ENCODE data around the gene CHST15.

Gene CHST15

GRCh38 chr10:123991611-123992570, 101.5 kb downstream of the CHST15 start:
- H3K4me1 Mint-ChIP-seq (ENCODE audit: low read depth) = peaks cover 10% of the 10 kb centered on the region
- H3K27ac Mint-ChIP-seq = no peak overlapping the region
- H3K4me3 Mint-ChIP-seq = no peak overlapping the region
- H3K36me3 Mint-ChIP-seq (ENCODE audit: low read depth) = no peaks in the 10 kb centered on the region
- H3K27me3 Mint-ChIP-seq = peaks cover 71% of the 10 kb centered on the region
- H3K9me3 Mint-ChIP-seq = no peaks in the 10 kb centered on the region

- no peak overlapping the region for H3K27ac Mint-ChIP-seq
- H3K4me3 Mint-ChIP-seq = peak overlapping the region; percentile 27
- no peaks in the 10 kb centered on the region for H3K36me3 Mint-ChIP-seq (ENCODE audit: low read depth)
- no peaks in the 10 kb centered on the region for H3K9me3 Mint-ChIP-seq
- peaks cover 10% of the 10 kb centered on the region for H3K4me1 Mint-ChIP-seq (ENCODE audit: low read depth)
- peaks cover 64% of the 10 kb centered on the region for H3K27me3 Mint-ChIP-seq
Measured at GRCh38 chr10:123990889-123991288, 102.5 kb downstream of the CHST15 start.

- Mint-ChIP-seq H3K9me3 (peaks cover 3% of the 10 kb centered on the region), H3K4me3 (no peak overlapping the region), H3K27me3 (peaks cover 61% of the 10 kb centered on the region), H3K27ac (no peak overlapping the region), H3K4me1 (ENCODE audit: low read depth) (peaks cover 3% of the 10 kb centered on the region), H3K36me3 (ENCODE audit: low read depth) (no peaks in the 10 kb centered on the region)
Measured at GRCh38 chr10:123988694-123989093, 104.7 kb downstream of the CHST15 start.

- Mint-ChIP-seq H3K27me3 (peaks cover 59% of the 10 kb centered on the region), H3K4me1 (ENCODE audit: low read depth) (peaks cover 3% of the 10 kb centered on the region), H3K4me3 (no peak overlapping the region), H3K9me3 (peaks cover 3% of the 10 kb centered on the region), H3K27ac (no peak overlapping the region), H3K36me3 (ENCODE audit: low read depth) (no peaks in the 10 kb centered on the region)
Measured at GRCh38 chr10:123986736-123987135, 106.7 kb downstream of the CHST15 start.

GRCh38 chr10:123974406-123974805, 119.0 kb downstream of the CHST15 start:
- H3K36me3 Mint-ChIP-seq (ENCODE audit: low read depth) = no peaks in the 10 kb centered on the region
- no peak overlapping the region for H3K4me3 Mint-ChIP-seq
- no peaks in the 10 kb centered on the region for H3K9me3 Mint-ChIP-seq
- no peaks in the 10 kb centered on the region for H3K4me1 Mint-ChIP-seq (ENCODE audit: low read depth)
- H3K27me3 Mint-ChIP-seq = peaks cover 82% of the 10 kb centered on the region
- no peak overlapping the region for H3K27ac Mint-ChIP-seq

- Mint-ChIP-seq H3K4me1 (ENCODE audit: low read depth) (no peaks in the 10 kb centered on the region), H3K4me3 (no peak overlapping the region), H3K36me3 (ENCODE audit: low read depth) (no peaks in the 10 kb centered on the region), H3K27ac (no peak overlapping the region), H3K27me3 (peaks cover 84% of the 10 kb centered on the region), H3K9me3 (no peaks in the 10 kb centered on the region)
Measured at GRCh38 chr10:123972481-123973401, 120.7 kb downstream of the CHST15 start.

- Mint-ChIP-seq H3K27me3 (peaks cover 78% of the 10 kb centered on the region), H3K36me3 (ENCODE audit: low read depth) (no peaks in the 10 kb centered on the region), H3K4me1 (ENCODE audit: low read depth) (no peaks in the 10 kb centered on the region), H3K9me3 (no peaks in the 10 kb centered on the region), H3K4me3 (no peak overlapping the region), H3K27ac (no peak overlapping the region)
Measured at GRCh38 chr10:123970927-123971286, 122.5 kb downstream of the CHST15 start.

GRCh38 chr10:123970207-123970926, 123.0 kb downstream of the CHST15 start:
- Mint-ChIP-seq H3K4me3 (no peak overlapping the region), H3K27me3 (peaks cover 80% of the 10 kb centered on the region), H3K9me3 (no peaks in the 10 kb centered on the region), H3K27ac (no peak overlapping the region), H3K36me3 (ENCODE audit: low read depth) (no peaks in the 10 kb centered on the region), H3K4me1 (ENCODE audit: low read depth) (no peaks in the 10 kb centered on the region)

GRCh38 chr10:123967626-123968243, 125.7 kb downstream of the CHST15 start:
- H3K27me3 Mint-ChIP-seq = peaks cover 65% of the 10 kb centered on the region
- no peak overlapping the region for H3K4me3 Mint-ChIP-seq
- H3K36me3 Mint-ChIP-seq (ENCODE audit: low read depth) = no peaks in the 10 kb centered on the region
- H3K9me3 Mint-ChIP-seq = no peaks in the 10 kb centered on the region
- no peak overlapping the region for H3K27ac Mint-ChIP-seq
- no peaks in the 10 kb centered on the region for H3K4me1 Mint-ChIP-seq (ENCODE audit: low read depth)

GRCh38 chr10:123966896-123967231, 126.5 kb downstream of the CHST15 start:
- Mint-ChIP-seq H3K4me3 (no peak overlapping the region), H3K4me1 (ENCODE audit: low read depth) (no peaks in the 10 kb centered on the region), H3K9me3 (no peaks in the 10 kb centered on the region), H3K36me3 (ENCODE audit: low read depth) (no peaks in the 10 kb centered on the region), H3K27ac (no peak overlapping the region), H3K27me3 (peaks cover 68% of the 10 kb centered on the region)

- Mint-ChIP-seq H3K27me3 (peaks cover 68% of the 10 kb centered on the region), H3K4me3 (no peak overlapping the region), H3K27ac (no peak overlapping the region), H3K9me3 (no peaks in the 10 kb centered on the region), H3K36me3 (ENCODE audit: low read depth) (no peaks in the 10 kb centered on the region), H3K4me1 (ENCODE audit: low read depth) (no peaks in the 10 kb centered on the region)
Measured at GRCh38 chr10:123965973-123966895, 127.2 kb downstream of the CHST15 start.

GRCh38 chr10:123964953-123965352, 128.4 kb downstream of the CHST15 start:
- no peak overlapping the region for H3K4me3 Mint-ChIP-seq
- H3K27ac Mint-ChIP-seq = no peak overlapping the region
- no peaks in the 10 kb centered on the region for H3K9me3 Mint-ChIP-seq
- H3K36me3 Mint-ChIP-seq (ENCODE audit: low read depth) = no peaks in the 10 kb centered on the region
- H3K4me1 Mint-ChIP-seq (ENCODE audit: low read depth) = no peaks in the 10 kb centered on the region
- peaks cover 57% of the 10 kb centered on the region for H3K27me3 Mint-ChIP-seq

- Mint-ChIP-seq H3K4me1 (ENCODE audit: low read depth) (no peaks in the 10 kb centered on the region), H3K4me3 (no peak overlapping the region), H3K27me3 (peaks cover 41% of the 10 kb centered on the region), H3K36me3 (ENCODE audit: low read depth) (no peaks in the 10 kb centered on the region), H3K27ac (no peak overlapping the region), H3K9me3 (no peaks in the 10 kb centered on the region)
Measured at GRCh38 chr10:123962756-123963530, 130.5 kb downstream of the CHST15 start.
